ENCODE data around the gene ATAT1.

Gene ATAT1

GRCh38 chr6:30683183-30683979, 56.7 kb downstream of the ATAT1 start:
- no peak for DNase-seq (ENCODE audit: low spot score)

- DNase-seq (ENCODE audit: low spot score), result no peak
Observed at GRCh38 chr6:30683980-30684338, 57.3 kb downstream of the ATAT1 start.

GRCh38 chr6:30684386-30685156, 57.9 kb downstream of the ATAT1 start:
- no peak for DNase-seq (ENCODE audit: low spot score)

GRCh38 chr6:30685157-30686008, 58.7 kb downstream of the ATAT1 start:
- DNase-seq (ENCODE audit: low spot score), result no peak

- DNase-seq (ENCODE audit: low spot score), result no peak
Observed at GRCh38 chr6:30686009-30686907, 59.6 kb downstream of the ATAT1 start, which contains the start of gene PPP1R18. TSS of gene PPP1R18 (minus strand) at chr6:30686645. CDS start at chr6:30686018, 627 bp downstream.

- peak; percentile 95 for DNase-seq (ENCODE audit: low spot score)
Observed at GRCh38 chr6:30686908-30687658, 60.4 kb downstream of the ATAT1 start.

GRCh38 chr6:30687659-30688431, 61.2 kb downstream of the ATAT1 start:
- no peak for DNase-seq (ENCODE audit: low spot score)

- no peak for DNase-seq (ENCODE audit: low spot score)
Observed at GRCh38 chr6:30688569-30688968, 61.9 kb downstream of the ATAT1 start.

GRCh38 chr6:30689022-30689865, 62.6 kb downstream of the ATAT1 start:
- DNase-seq (ENCODE audit: low spot score), result no peak

- DNase-seq (ENCODE audit: low spot score), result no peak
Observed at GRCh38 chr6:30689985-30690384, 63.3 kb downstream of the ATAT1 start.

GRCh38 chr6:30690403-30691207, 63.9 kb downstream of the ATAT1 start, which contains the start of gene NRM:
TSS of gene NRM (minus strand) at chr6:30690984. CDS start at chr6:30690974, 10 bp downstream.
- DNase-seq (ENCODE audit: low spot score), result peak; percentile 90

- DNase-seq (ENCODE audit: low spot score), result no peak
Observed at GRCh38 chr6:30691208-30691847, 64.7 kb downstream of the ATAT1 start.

Small RNA genes lying within 50 kb of the gene (small RNA-seq; reads per million reads assigned to genes)
- 0.79 to 4.4 reads per million in 2 experiments for gene MIR877
